ENCODE results near the gene SRPK3.

Gene SRPK3

GRCh38 chrX:153800177-153800722, 19.4 kb downstream of the SRPK3 start:
- H3K4me3 ChIP-seq (replicated peaks; ENCODE audit: low read depth, low read length): no peak overlapping the region
- no peak for DNase-seq (ENCODE audit: low read depth)
- TF ChIP-seq, protein P1, sequence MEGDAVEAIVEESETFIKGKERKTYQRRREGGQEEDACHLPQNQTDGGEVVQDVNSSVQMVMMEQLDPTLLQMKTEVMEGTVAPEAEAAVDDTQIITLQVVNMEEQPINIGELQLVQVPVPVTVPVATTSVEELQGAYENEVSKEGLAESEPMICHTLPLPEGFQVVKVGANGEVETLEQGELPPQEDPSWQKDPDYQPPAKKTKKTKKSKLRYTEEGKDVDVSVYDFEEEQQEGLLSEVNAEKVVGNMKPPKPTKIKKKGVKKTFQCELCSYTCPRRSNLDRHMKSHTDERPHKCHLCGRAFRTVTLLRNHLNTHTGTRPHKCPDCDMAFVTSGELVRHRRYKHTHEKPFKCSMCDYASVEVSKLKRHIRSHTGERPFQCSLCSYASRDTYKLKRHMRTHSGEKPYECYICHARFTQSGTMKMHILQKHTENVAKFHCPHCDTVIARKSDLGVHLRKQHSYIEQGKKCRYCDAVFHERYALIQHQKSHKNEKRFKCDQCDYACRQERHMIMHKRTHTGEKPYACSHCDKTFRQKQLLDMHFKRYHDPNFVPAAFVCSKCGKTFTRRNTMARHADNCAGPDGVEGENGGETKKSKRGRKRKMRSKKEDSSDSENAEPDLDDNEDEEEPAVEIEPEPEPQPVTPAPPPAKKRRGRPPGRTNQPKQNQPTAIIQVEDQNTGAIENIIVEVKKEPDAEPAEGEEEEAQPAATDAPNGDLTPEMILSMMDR (IDR thresholded peaks at IDR 0.05; ENCODE audit: low read length, missing control alignments): no peak

DNA sequence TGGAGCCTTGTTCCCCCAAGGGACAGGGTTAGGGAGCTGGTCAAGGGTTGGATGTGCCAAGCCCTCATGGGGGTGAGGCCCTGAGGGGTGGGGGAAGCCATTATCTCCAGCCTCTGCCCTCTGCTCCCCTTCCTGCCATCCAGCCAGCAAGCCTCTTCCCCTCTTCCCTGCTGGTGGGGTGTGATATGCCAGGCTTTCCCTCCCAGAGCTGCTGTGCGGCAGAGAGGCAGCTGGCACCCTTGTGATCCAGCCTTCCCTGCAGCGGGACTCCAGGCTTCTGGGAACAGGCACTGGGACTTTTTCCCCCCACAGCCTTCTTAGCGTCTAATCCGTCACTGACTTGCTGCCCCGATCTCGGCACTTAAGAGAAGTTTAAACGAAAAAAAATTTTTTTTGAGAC, 19.9 kb downstream of the SRPK3 start:
- no peak for DNase-seq (ENCODE audit: low read depth)
- H3K4me3 ChIP-seq (replicated peaks; ENCODE audit: low read depth, low read length): no peak overlapping the region
- TF ChIP-seq, protein P1 (IDR thresholded peaks at IDR 0.05; ENCODE audit: low read length, missing control alignments): no peak

- H3K4me3 ChIP-seq (replicated peaks; ENCODE audit: low read depth, low read length): no peak overlapping the region
- DNase-seq (ENCODE audit: low read depth): no peak
- TF ChIP-seq, protein P1 (IDR thresholded peaks at IDR 0.05; ENCODE audit: low read length, missing control alignments): no peak
These were observed 20.8 kb downstream of the SRPK3 start for GRCh38 chrX:153801669-153802068.

GRCh38 chrX:153802513-153803045, 21.7 kb downstream of the SRPK3 start:
- DNase-seq (ENCODE audit: low read depth): no peak
- no peak overlapping the region for H3K4me3 ChIP-seq (replicated peaks; ENCODE audit: low read depth, low read length)
- TF ChIP-seq, protein P1 (IDR thresholded peaks at IDR 0.05; ENCODE audit: low read length, missing control alignments): no peak

DNA sequence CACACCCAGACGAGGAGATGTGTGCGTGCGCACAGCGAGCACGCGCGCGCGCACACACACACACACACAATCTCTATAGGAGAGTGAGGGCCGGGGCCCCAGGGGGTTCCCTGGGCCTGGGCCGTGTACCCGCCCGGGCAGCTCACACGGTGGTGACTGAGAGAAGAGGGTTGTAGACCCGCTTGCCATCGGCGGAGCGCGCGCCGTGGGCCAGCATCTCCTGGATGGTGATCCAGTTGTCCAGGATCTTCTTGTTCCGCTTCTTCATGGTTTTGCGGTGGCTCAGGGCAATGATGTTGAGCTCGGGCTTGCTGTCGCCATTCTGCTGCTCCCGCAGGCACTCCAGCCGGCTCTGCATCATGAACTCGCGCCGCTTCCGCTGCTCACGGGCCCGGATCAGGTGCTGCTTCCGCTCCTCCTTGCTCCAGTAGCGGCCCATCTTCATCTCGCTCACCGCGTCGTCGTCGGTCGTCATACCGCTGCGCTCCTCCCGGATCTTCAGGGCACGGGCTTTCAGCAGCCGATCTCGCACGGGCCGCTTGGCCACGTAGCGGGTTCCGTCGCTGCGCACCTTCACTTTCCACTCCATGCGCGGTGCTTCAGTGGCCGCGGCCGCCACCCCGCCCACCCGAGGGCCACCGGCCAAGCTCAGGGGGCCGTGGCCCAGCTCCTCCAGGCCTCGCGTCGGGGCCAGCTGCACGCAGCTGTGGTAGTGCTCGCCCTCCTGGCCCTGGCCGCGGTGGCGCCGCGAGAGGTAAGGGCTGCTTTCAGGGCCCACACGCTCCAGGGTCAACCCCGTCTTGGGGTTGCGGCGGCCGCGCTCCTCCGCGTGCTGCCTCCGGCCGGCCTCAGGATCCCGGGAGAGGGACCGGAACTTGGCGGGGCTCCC, 22.6 kb downstream of the SRPK3 start:
- no peak for DNase-seq (ENCODE audit: low read depth)
- no peak overlapping the region for H3K4me3 ChIP-seq (replicated peaks; ENCODE audit: low read depth, low read length)
- TF ChIP-seq, protein P1 (IDR thresholded peaks at IDR 0.05; ENCODE audit: low read length, missing control alignments): no peak

GRCh38 chrX:153804100-153804595, 23.3 kb downstream of the SRPK3 start:
- TF ChIP-seq, protein P1 (IDR thresholded peaks at IDR 0.05; ENCODE audit: low read length, missing control alignments): no peak
- no peak for DNase-seq (ENCODE audit: low read depth)
- H3K4me3 ChIP-seq (replicated peaks; ENCODE audit: low read depth, low read length): no peak overlapping the region
